Stimulated activated CD8-positive, alpha-beta memory T cell treated with anti-CD3 and anti-CD28 coated beads, Interleukin-15, amount 100 ng/mL, for 24 hours (primary cell): ENCODE measurements around the gene DNPH1.

Source experiments
- DNase-seq: peaks from one replicate; pipeline ENCODE4 v3.0.0-alpha.2; 2020; ENCODE audit warnings: low read depth

DNPH1 gene

DNA sequence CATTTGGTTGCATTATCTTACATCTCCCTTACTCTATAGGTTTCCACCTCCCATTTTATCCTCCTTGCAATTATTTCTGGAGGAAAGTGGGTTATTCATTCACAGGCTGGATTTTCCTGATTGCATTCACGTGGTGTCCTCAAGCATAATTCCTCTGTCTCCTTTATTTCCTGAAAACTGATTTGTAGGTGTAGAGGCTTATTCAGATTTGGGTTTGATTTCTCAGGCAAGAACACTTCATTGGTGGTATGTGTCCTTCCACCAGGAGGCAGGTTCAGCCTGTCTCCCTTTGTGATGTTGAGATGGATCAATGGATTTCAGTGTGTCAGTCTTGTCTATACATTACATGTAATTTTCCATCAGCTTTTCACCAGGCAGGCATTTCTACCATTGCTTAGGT, 17.3 kb downstream of the DNPH1 start:
- no peak for DNase-seq

DNA sequence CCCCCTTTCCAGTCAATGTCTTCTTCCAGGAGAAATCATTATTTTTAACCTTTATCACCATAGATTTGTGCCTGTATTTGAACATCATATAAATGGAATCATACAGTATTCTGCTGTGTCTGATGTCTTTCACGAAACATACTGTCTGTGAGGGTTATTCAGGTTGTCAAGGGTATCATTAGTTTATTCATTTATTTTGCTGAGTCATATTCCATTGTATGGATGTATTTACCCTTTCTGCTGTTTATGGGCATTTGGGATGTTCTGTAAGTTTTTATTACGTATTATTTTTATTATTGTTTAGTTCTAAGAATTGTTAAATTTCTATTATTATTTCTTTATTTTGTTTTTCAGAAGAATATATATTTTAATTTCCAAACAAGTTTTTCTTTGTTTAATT, 22.0 kb downstream of the DNPH1 start:
- no peak for DNase-seq

DNA sequence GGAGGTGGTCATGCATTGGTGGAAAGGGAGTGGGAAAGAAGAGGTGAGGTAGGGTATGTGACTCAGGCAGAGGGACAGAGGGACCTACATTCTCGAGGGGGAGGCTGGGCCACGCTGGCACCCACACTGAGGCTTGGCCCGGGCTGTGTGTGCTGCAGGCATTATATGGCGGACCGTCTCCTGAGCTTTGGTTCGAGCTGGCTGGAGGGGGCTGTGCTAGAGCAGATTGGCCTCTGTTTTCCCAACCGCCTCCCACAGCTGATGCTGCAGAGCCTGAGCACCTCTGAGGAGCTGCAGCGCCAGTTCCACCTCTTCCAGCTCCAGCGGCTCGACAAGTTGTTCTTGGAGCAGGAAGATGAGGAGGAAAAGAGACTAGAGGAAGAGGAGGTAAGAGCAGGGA, 23.4 kb downstream of the DNPH1 start:
- DNase-seq = no peak

DNA sequence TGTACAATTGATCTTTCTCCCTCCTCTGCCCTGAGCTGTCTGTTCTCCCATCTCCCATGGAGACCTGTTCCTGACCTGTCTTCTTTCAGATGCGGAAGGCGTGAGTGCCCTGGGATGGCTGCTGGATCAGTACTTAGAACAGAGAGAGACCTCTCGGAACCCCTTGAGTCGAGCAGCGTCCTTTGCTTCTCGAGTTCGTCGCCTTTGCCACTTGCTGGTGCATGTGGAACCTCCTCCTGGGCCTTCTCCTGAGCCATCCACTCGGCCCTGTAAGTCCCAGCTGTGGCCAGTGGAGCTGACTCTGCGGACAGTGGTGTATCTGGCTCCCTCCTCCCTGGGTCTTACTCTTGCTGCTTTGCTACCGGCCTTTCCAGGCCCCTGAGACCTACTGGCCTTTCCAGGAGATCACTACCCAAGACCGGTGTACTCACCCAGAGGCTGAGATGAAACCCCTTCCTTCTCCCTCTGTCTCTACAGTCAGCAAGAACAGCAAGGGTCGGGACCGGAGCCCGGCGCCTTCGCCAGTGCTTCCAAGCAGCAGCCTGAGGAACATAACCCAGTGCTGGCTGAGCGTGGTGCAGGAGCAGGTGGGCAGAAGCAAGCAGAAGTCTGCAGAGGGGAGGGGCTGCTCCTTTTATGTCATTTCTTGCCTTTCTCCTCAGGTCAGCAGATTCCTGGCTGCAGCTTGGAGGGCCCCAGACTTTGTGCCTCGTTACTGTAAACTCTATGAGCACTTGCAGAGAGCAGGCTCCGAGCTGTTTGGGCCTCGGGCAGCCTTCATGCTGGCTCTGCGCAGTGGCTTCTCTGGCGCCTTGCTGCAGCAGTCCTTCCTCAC, 24.8 kb downstream of the DNPH1 start:
- no peak for DNase-seq

DNA sequence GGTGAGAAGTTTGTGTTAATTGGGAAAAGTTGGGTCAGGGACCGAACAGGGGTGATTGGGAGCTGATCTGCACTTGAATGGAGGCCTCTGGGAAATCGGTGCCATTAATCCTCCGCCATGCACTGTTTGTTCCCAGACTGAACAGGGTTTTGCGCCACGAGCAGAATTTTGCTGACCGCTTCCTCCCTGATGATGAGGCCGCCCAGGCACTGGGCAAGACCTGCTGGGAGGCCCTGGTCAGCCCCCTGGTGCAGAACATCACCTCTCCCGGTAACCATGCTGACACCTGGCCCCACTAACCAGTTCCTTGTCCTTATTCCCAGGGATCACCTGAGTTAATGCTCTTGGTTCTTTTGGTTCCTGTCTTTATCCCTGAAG, 25.6 kb downstream of the DNPH1 start:
- DNase-seq = no peak

DNA sequence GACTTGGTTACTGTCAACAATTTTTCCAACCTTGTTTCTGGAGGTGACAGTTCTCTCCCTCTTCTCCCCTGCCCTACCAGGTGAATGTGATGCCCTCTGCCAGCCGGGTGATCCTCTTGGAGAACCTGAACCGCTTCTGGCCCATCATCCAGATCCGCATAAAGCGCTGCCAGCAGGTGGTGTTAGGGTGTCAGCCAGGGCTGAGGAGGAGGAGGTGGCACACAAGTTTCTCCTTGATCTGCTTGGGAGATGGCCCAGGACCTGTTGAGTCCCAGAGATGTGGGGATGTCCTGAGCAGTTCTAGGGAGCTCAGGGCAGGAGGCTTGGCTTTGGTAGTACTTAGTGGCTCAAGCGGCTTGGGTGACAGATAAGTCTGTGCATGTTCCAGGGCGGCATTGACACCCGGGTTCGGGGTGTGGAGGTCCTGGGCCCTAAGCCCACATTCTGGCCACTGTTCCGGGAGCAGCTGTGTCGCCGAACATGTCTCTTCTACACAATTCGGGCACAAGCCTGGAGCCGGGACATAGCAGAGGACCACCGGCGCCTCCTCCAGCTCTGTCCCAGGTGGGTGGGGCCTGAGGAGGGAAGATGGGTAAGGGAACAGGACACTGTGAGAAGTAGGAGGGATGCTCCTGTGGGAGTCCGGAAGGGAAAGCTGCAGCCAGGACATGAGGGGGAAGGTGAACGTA, 26.1 kb downstream of the DNPH1 start:
- DNase-seq = no peak

DNA sequence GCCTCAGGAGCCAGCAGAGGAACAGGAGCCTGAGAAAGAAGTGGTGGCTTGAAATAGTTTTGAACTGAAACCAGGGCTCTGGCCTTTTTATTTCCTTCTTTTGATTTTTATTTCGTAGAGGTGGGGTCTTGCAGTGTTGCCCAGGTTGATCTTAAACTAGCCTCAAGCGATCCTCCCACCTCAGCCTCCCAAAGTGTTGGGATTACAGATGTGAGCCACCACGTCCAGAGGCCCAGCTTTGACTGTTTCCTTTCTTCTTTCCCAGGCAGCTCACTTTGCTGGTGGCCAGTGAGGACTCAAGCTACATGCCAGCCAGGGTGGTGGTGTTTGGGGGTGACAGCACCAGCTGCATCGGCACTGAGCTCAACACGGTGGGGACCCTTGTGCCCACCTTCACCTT, 26.8 kb downstream of the DNPH1 start:
- no peak for DNase-seq

DNA sequence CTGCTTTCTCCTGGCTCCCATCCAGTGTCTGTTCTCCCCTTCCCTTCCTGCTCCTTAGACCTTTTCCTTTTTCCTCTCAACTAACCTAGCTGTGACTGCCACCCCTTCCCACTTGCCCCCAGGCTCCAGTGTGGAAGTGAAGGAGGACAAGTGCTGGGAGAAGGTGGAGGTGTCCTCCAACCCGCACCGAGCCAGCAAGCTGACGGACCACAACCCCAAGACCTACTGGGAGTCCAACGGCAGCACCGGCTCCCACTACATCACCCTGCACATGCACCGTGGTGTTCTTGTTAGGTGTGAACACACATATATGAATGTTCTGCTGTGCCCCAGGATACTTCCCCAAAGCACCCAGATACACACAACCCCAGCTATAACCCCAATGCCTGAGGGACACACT, 28.7 kb downstream of the DNPH1 start:
- DNase-seq = no peak

DNA sequence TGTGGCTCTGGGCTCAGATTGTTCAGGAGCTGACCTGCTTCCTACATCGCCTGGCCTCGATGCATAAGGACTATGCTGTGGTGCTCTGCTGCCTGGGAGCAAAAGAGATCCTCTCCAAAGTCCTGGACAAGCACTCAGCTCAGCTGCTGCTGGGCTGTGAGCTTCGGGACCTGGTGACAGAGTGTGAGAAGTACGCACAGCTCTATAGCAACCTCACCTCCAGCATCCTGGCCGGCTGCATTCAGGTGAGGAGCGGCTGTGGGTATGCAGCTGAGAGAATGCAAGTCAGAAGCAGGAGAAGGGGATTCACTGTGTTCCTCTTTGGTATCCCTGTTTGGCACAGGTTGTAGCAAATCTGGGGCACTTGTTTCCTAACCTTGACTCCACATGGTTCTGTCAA, 29.4 kb downstream of the DNPH1 start:
- no peak for DNase-seq

DNA sequence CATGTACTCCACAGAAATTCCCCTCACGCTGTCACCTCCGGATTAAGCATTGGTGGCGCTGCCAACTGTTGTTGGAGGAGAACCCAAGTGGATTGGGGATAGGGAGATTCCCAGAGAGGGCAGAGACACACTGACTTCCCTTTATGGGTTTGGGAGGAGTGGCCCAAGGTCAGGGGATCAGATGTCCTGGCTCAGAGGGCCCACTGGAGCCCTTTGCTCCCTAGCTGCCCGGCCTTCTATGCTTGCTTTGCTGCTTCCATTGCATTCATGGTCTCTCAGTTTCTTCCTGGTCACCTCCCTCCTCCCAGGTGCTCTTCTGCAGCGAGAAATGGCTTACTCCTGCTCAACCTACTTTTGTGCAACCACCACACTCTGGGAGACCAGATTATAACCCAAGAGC, 32.9 kb downstream of the DNPH1 start:
- no peak for DNase-seq

DNA sequence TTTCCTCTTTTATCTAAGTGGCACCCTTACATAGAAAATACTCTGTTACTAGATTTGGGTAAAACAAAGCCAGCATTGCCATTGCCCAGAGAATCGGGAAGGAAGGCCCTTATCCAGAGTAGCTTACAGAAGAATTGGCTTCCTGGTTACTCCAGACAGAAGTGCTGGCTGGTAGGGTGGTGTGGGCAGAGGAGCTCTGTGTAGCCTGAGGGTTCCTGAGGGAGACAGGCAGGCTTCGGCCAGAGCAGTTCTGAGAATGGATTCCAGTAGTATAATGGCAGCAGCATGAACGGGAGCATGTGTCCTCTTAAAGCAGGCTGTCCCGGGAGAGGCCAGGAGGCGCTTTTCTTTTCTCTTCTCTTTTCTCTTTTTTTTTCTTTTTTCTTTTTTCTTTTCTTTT, 35.4 kb downstream of the DNPH1 start:
- no peak for DNase-seq

DNA sequence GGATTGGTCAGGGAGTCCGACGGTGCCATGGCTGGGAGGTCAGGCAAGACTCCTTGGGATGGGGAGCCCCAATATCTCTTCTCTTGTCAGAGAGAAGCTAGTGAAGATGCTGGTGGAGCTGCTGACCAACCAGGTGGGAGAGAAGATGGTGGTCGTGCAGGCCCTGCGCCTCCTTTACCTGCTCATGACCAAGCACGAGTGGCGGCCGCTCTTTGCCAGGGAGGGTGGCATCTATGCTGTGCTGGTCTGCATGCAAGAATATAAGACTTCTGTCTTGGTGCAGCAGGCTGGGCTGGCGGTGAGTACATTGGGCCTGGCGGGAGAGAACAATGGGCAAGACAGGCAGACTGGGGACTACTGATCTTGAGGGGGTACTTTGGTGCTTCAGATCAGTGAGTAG, 36.4 kb downstream of the DNPH1 start:
- no peak for DNase-seq

DNA sequence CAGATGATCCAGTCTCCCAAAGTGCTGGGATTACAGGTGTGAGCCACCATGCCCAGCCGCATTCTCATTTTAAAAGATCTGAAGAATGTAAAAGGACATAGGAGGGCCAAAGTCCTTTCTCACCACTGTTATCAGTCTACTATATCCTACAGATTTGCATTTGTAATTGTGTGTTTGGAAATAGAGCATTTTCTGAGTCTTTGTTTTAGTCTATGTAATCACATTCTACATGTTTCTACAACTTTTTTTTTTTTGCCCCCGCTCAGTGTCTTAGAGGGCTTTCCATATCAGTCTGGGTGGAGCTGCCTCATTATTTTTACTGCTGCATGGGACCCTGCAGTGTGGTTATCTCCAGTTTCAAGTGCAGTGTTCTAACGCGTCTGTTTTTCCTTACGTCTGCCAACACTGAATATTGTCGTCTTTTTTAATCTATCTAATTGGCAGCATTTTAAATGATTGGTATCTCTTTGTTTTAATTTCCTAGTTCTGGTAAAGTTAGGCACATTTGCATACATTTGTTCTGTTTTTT, 39.4 kb downstream of the DNPH1 start:
- DNase-seq = no peak

DNA sequence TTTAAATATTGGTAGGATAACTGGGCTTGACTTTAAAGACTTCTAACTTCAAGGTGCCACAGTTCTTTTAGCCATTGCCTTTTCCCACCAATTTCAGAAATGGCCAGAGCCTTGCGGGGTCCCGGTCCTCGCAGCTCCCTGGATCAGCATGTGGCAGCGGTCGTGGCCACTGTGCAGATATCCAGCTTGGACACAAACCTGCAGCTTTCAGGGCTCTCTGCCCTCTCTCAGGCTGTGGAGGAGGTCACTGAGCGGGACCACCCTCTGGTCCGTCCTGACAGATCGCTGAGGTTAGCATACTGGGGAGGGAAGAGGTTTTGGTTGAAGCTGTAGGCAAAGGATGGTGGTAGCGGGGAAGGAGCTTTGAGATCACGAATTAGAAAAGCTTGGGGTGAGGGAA, 40.9 kb downstream of the DNPH1 start:
- DNase-seq = no peak

DNA sequence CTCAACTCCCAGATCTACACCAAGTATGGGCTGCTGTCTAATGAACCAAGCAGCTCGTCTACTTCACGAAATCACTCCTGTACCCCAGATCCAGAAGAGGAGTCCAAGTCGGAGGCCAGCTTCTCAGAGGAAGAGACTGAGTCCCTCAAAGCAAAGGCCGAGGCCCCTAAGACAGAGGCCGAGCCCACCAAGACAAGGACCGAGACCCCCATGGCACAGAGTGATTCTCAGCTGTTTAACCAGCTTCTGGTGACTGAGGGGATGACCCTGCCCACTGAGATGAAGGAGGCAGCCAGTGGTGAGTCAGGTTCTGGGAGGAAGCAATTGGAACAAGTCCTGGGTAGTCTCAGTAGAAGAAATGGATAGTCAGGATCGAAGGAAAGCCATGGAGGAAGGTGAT, 41.5 kb downstream of the DNPH1 start:
- no peak for DNase-seq

DNA sequence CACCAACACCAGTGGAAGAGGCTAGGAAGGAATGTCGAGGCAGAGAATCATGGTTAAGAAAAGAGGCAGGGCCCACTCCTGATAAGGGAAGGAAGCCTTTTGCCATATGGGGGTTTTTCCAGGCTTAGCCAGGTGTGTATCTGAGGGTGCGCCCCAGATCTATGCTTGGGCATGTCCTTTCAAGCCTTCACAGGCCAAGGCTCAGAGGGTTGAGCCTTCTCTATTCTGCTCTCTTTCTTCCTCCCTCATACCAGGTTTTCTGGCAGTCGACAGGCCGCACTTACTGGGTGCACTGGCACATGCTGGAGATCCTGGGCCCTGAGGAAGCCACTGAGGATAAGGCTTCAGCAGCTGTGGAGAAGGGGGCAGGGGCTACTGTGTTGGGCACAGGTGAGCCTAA, 42.6 kb downstream of the DNPH1 start:
- no peak for DNase-seq

DNA sequence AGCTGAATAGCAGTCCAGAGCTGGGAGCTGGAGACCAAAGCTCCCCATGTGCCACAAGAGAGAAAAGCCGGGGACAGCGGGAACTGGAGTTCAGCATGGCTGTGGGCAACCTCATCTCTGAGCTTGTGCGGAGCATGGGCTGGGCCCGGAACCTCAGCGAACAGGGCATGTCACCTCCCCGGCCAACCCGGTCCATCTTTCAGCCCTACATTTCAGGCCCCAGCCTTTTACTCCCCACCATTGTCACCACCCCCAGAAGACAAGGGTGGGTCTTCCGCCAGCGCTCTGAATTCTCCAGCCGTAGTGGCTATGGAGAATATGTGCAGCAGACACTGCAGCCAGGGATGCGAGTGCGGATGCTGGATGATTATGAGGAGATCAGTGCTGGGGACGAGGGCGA, 43.3 kb downstream of the DNPH1 start:
- no peak for DNase-seq

DNA sequence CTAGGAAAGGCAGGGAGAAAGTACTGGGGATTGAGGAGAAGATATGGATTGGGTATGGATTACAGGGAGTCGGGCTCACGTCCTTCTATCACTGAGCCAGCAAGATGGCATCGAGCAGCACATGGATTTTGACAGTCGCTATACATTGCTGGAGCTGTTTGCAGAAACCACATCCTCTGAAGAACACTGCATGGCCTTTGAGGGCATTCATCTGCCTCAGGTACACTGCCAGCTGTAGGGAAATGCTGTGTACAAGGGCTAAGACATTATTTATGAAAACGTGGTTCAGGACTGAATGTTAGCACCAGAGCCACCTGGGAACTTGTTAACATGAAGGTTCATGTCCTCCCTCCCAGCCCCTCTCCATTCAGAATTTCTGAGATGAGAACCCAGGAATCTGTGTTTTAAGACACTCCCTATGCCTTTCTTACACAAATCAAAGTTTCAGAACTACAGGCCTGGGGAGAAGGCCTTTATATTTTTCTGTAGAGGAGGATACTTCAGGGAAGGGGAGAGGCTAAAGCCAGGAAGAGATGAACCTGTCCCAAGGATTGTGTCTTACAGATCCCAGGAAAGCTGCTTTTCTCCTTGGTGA, 43.8 kb downstream of the DNPH1 start:
- no peak for DNase-seq

DNA sequence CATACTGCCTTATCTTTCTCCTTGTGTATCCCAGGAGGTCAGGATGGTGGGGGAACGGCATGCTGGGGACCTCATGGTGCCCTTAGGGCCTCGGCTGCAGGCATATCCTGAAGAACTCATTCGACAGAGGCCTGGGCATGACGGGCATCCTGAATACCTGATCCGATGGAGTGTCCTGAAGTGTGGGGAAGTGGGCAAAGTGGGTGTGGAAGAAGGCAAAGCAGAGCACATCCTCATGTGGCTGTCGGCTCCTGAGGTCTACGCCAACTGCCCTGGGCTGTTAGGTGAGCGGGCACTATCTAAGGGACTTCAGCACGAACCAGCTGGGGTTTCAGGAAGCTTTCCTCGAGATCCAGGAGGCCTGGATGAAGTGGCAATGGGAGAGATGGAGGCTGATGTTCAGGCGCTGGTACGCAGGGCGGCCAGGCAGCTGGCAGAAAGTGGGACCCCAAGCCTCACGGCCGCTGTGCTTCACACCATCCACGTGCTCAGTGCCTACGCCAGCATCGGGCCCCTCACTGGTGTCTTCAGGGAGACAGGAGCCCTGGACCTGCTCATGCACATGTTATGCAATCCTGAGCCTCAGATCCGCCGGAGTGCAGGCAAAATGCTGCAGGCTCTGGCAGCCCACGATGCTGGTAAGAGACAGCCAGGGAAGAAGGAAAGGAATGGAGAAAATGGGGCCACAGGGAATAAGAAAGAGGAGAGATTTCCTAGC, 44.9 kb downstream of the DNPH1 start:
- DNase-seq = no peak

DNA sequence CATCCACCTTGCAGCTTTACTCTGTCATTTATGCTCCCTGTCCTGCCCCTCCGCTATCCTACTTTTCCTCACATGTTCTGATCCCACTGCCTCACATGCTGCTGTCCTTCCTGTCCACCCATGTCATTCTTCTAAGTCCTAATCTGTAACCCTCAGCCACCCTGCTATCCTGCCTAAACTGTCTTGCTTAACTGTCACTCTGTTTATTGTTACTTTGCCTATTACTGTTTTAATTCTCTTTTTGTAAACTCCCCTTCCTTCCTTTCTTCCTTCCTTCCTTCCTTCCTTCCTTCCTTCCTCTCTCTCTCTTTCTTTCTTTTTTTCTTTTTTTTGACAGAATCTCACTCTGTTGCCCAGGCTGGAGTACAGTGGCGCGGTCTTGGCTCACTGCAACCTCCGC, 45.8 kb downstream of the DNPH1 start:
- no peak for DNase-seq

DNA sequence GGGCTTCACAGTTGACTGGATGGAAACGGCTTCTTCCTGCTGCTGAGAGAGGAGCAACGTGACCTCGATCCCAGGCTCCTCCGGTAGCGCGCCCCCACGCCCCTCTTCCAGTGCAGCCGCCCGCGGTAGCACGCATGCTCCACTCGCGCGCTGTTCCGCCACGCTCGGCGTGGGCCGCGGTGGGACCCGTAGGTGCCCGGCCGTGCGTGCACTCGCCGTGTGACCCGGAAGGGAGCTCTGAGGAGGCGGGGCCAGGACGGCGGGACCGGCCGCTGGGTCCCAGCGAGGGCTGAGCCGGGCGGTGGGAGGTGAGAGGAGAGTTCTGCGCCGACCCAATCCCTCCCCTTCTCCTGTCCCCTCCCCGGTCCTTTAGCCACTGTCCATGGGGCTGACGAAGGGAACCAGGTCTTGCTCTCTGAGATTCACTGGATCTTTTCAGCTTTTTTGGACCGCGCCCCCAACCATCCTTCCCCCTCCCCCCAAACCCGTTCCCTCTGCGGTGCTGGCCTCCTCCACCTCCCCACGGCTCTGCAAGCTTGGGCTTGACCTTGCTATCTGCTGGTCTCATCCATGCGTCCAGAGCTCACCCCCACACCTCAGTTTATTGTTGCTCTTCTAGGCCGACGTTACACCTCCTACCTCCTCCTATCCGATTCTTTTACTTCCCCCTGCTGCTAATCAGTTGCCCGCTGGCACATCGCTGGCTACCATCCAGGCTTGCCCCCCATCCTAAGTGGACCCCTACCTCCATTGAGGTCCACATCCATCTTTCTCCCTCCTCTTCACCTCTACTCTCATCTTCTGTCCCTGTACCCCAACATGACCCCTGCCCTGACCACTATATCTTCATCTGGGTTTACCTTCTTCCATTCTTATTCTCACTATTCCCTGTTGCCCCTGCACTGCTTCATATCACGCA, 47.1 kb downstream of the DNPH1 start, which contains the start of gene CUL9:
Gene CUL9 (plus strand): TSS at position 255 of the 919 bp plus-strand sequence. CDS start 2,115 bp downstream, outside the sequence.
- peak; percentile 57 for DNase-seq
